Ishikawa (cell line): ENCODE measurements around the gene SCN8A.

Experiments
- CEBPB ChIP-seq: IDR thresholded peaks from 2 replicates; pipeline ENCODE4 v1.6.1; 2012
- CREB1 ChIP-seq: IDR thresholded peaks from 2 replicates; pipeline ENCODE4 v1.6.1; 2012; ENCODE audit warnings: low read depth
- EGR1 ChIP-seq: IDR thresholded peaks from 2 replicates; pipeline ENCODE4 v1.6.1; 2012
- EP300 ChIP-seq: IDR thresholded peaks from 2 replicates; pipeline ENCODE4 v1.6.1; 2012; ENCODE audit warnings: borderline replicate concordance
- FOXM1 ChIP-seq: IDR thresholded peaks from 2 replicates; pipeline ENCODE4 v1.6.1; 2012; ENCODE audit warnings: low read depth, borderline replicate concordance
- MAX ChIP-seq: IDR thresholded peaks from 2 replicates; pipeline ENCODE4 v1.6.1; 2012
- NFIC ChIP-seq: IDR thresholded peaks from 2 replicates; pipeline ENCODE4 v1.6.1; 2012
- RAD21 ChIP-seq: IDR thresholded peaks from 2 replicates; pipeline ENCODE4 v1.6.1; 2012; ENCODE audit warnings: low read depth
- REST ChIP-seq: IDR thresholded peaks from 2 replicates; pipeline ENCODE4 v1.6.1; 2012; ENCODE audit warnings: low read depth, mild to moderate bottlenecking
- TAF1 ChIP-seq: IDR thresholded peaks from 2 replicates; pipeline ENCODE4 v1.6.1; 2012; ENCODE audit warnings: low read depth, mild to moderate bottlenecking
- TCF12 ChIP-seq: IDR thresholded peaks from 2 replicates; pipeline ENCODE4 v1.6.1; 2012; ENCODE audit warnings: low read depth
- TEAD4 ChIP-seq: IDR thresholded peaks from 2 replicates; pipeline ENCODE4 v1.6.1; 2012
- USF1 ChIP-seq: IDR thresholded peaks from 2 replicates; pipeline ENCODE4 v1.6.1; 2012
- YY1 ChIP-seq: IDR thresholded peaks from 2 replicates; pipeline ENCODE4 v1.6.1; 2012; ENCODE audit warnings: low read depth
- ZBTB7A ChIP-seq: IDR thresholded peaks from 2 replicates; pipeline ENCODE4 v1.6.1; 2012; ENCODE audit warnings: low read depth

Gene SCN8A

GRCh38 chr12:51838036-51838435 lies 247.0 kb downstream of the SCN8A start:
- TF ChIP-seq RAD21, result no peak

- TF ChIP-seq EP300, result no peak
- no peak for TF ChIP-seq FOXM1
- TF ChIP-seq EGR1, result no peak
- no peak for TF ChIP-seq CEBPB
- TF ChIP-seq USF1, result no peak
- no peak for TF ChIP-seq ZBTB7A
- TF ChIP-seq TEAD4, result no peak
- no peak for TF ChIP-seq RAD21
- TF ChIP-seq TAF1, result no peak
- TF ChIP-seq CREB1, result no peak
- TF ChIP-seq NFIC, result no peak
- TF ChIP-seq REST, result no peak
- no peak for TF ChIP-seq MAX
- no peak for TF ChIP-seq YY1
- no peak for TF ChIP-seq TCF12
These were observed 247.7 kb downstream of the SCN8A start for GRCh38 chr12:51838762-51839161.

- TF ChIP-seq TEAD4 (no peak), FOXM1 (no peak), YY1 (no peak), NFIC (no peak), RAD21 (no peak), USF1 (no peak), EP300 (no peak), CEBPB (no peak), ZBTB7A (no peak), EGR1 (no peak), TCF12 (no peak), CREB1 (no peak), TAF1 (no peak), MAX (no peak), REST (no peak)
These were observed 248.4 kb downstream of the SCN8A start for GRCh38 chr12:51839310-51839947.

GRCh38 chr12:51840966-51841365 lies 249.9 kb downstream of the SCN8A start:
- no peak for TF ChIP-seq CEBPB
- no peak for TF ChIP-seq RAD21
- TF ChIP-seq TCF12, result no peak
- no peak for TF ChIP-seq TEAD4
- no peak for TF ChIP-seq ZBTB7A

GRCh38 chr12:51841727-51842126 lies 250.7 kb downstream of the SCN8A start:
- TF ChIP-seq CREB1 (no peak), ZBTB7A (no peak), CEBPB (no peak), TAF1 (no peak), USF1 (no peak), NFIC (no peak), EGR1 (no peak), TEAD4 (no peak), EP300 (no peak), RAD21 (no peak), FOXM1 (no peak), YY1 (no peak), TCF12 (no peak), REST (no peak), MAX (no peak)
